GM12878 (cell line): ENCODE measurements around the gene RGS1. TPM values are rescaled to one million over a fixed set of nuclear protein-coding genes. Genes with fewer than 3 reads are reported as not detected.
A peak's percentile ranks its signal among the peaks of the same experiment; 100 is the strongest.

ENCODE experiments used
- ATAC-seq: fragments of 200-7000 bp; cut with Tn5 transposase; 3 replicates; pipeline ENCODE4 v1.9.1; 2020; ENCODE audit warnings: mild to moderate bottlenecking, moderate library complexity
- BruUV-seq: library from RNA; stranded (reverse); fragments of 400-500 nt; replicated peaks from 2 replicates; lab custom pipeline; 2021; lab: Mats Ljungman, UMichigan
- CTCF ChIA-PET: fragments of 300-600 bp; sonication (Branson Sonifier 250); formaldehyde crosslinking; extraction: SDS; loops from one replicate; lab custom pipeline; 2021; ENCODE audit warnings: inconsistent platforms; lab: Yijun Ruan, JAX
- POLR2A ChIA-PET: fragments of 350-600 bp; formaldehyde crosslinking; extraction: SDS; loops from one replicate; lab custom pipeline; 2021; ENCODE audit warnings: inconsistent platforms; lab: Charles Lee
- RAD21 ChIA-PET: fragments of 300-600 bp; sonication (Branson Sonifier 250); formaldehyde crosslinking; loops from one replicate; lab custom pipeline; 2023; ENCODE audit warnings: antibody characterized with exemption; ENCODE audit not compliant: unreplicated experiment; lab: Charles Lee
- SMC1A ChIA-PET: fragments of 300-600 bp; sonication (Branson Sonifier 250); formaldehyde crosslinking; loops from one replicate; lab custom pipeline; 2023; ENCODE audit not compliant: unreplicated experiment, uncharacterized antibody; lab: Charles Lee
- DNase-seq: peaks from one replicate; pipeline ENCODE4 v3.0.0-alpha.2; 2011; ENCODE audit warnings: low read depth, low spot score
- FAIRE-seq: peaks from 3 replicates; lab custom pipeline; 2011; peaks lifted over from hg19 to GRCh38; lab: Jason Lieb, UNC
- H2AFZ ChIP-seq: 2 replicates; pipeline ENCODE4 v1.6.0; 2011; ENCODE audit warnings: low read depth, low read length, control low read depth; ENCODE audit not compliant: control insufficient read depth
- H3K27ac ChIP-seq: 2 replicates; pipeline ENCODE4 v1.5.1; 2011; ENCODE audit warnings: control low read depth; ENCODE audit not compliant: control insufficient read depth, insufficient read depth
- H3K27me3 ChIP-seq, 2 experiments: replicated peaks in 1 of 2; 2 replicates each; pipeline versions ENCODE4 v1.6.0 to v1.6.1; 2011; ENCODE audit warnings: low read length in 1 of 2; ENCODE audit not compliant: control insufficient read depth in 2 of 2, insufficient read depth in 2 of 2
- H3K36me3 ChIP-seq, 2 experiments: 2 replicates each; pipeline ENCODE4 v1.5.1; 2011; ENCODE audit warnings: low read length in 1 of 2; ENCODE audit not compliant: control insufficient read depth in 2 of 2, insufficient read depth in 2 of 2
- H3K4me1 ChIP-seq: 2 replicates; pipeline ENCODE4 v1.6.1; 2011; ENCODE audit warnings: mild to moderate bottlenecking, low read length, moderate library complexity, mixed read lengths; ENCODE audit not compliant: control insufficient read depth, insufficient read depth
- H3K4me2 ChIP-seq: 2 replicates; pipeline ENCODE4 v1.6.0; 2011; ENCODE audit warnings: control low read depth; ENCODE audit not compliant: control insufficient read depth, insufficient read depth
- H3K4me3 ChIP-seq: fragments of 200-600 bp; sonication (generic); 2 replicates; pipeline ENCODE4 v1.5.1; 2016
- H3K79me2 ChIP-seq: 2 replicates; pipeline ENCODE4 v1.6.0; 2011; ENCODE audit warnings: low read length; ENCODE audit not compliant: control insufficient read depth, insufficient read depth
- H3K9ac ChIP-seq: 2 replicates; pipeline ENCODE4 v1.8.0; 2011; ENCODE audit warnings: low read length, control low read depth, mixed read lengths; ENCODE audit not compliant: control insufficient read depth, insufficient read depth
- H3K9me3 ChIP-seq: replicated peaks from 3 replicates; pipeline ENCODE4 v1.5.1; 2011; ENCODE audit warnings: mild to moderate bottlenecking, low read length; ENCODE audit not compliant: control insufficient read depth, insufficient read depth
- H4K20me1 ChIP-seq: 2 replicates; pipeline ENCODE4 v1.6.0; 2011; ENCODE audit not compliant: control insufficient read depth, insufficient read depth
- EP300 ChIP-seq, 2 experiments: fragments of 150-350 bp in 1 of 2; IDR thresholded peaks; 2 replicates each; pipeline ENCODE4 v1.6.1; 2011 to 2012; ENCODE audit warnings: low read depth in 2 of 2, low read length in 2 of 2, borderline replicate concordance in 1 of 2, improper control_type of control experiment in 1 of 2, inconsistent platforms in 1 of 2; ENCODE audit not compliant: control insufficient read depth in 1 of 2
- TCF7 ChIP-seq: IDR thresholded peaks from 2 replicates; pipeline ENCODE4 v1.6.1; 2014; ENCODE audit warnings: antibody characterized with exemption, borderline replicate concordance
- WGBS: methylation state at CpG from one replicate; pipeline ENCODE4 v1.1.6; 2016; ENCODE audit warnings: low lambda C conversion rate; ENCODE audit not compliant: insufficient replicate concordance, insufficient coverage; ENCODE audit errors: missing lambda C conversion rate; 5-methylcytosine and 5-hydroxymethylcytosine counted together
- in situ Hi-C: fragments of 300-500 bp; cut with MboI; formaldehyde crosslinking; loops from 9 replicates; pipeline ENCODE4 v1.14.3; 2018; ENCODE audit warnings: mixed read lengths
- intact Hi-C: fragments of 100-400 bp; cut with micrococcal nuclease; formaldehyde crosslinking; loops from one replicate; pipeline ENCODE4 v1.14.2; 2022; ENCODE audit not compliant: unreplicated experiment
- polyA plus RNA-seq, 11 experiments: library from polyadenylated mRNA; depleted of rRNA in 4 of 11; unstranded in 6 of 11; stranded (reverse) in 5 of 11; fragments of >200 nt; fragmentation: Nextera tagmentation in 4 of 11; fragmentation: Illumina TruSeq in 1 of 11; extraction: Ambion mirVana in 4 of 11; extraction: Trizol in 1 of 11; gene quantifications; 1 replicate in 1 of 11; 2 replicates in 10 of 11; pipeline versions ENCODE4 v1.2.1 to v1.2.3, GENCODE V29; 2011 to 2016; ENCODE audit warnings: inconsistent platforms in 2 of 11, missing spikeins in 2 of 11, low read depth in 1 of 11
- total RNA-seq, 4 experiments: library from RNA; depleted of rRNA in 3 of 4; stranded (reverse); fragments of >200 nt in 3 of 4; fragmentation: Illumina TruSeq in 1 of 4; extraction: Trizol in 1 of 4; gene quantifications; 2 replicates each; pipeline versions ENCODE4 v1.2.1 to v1.2.3, GENCODE V29; 2013 to 2021
- TF ChIP-seq, protein P1 (sequence below): fragments of 450-650 bp; IDR thresholded peaks from 2 replicates; pipeline ENCODE4 v1.6.1; 2016; ENCODE audit warnings: mild to moderate bottlenecking

RGS1 gene
- total and polyA plus RNA-seq, 10 of the 15 experiments (the other 5 are each of a cell fraction or from before 2014, with no cell fraction given) = 20.7 to 882 (median 45.9) TPM

DNA sequence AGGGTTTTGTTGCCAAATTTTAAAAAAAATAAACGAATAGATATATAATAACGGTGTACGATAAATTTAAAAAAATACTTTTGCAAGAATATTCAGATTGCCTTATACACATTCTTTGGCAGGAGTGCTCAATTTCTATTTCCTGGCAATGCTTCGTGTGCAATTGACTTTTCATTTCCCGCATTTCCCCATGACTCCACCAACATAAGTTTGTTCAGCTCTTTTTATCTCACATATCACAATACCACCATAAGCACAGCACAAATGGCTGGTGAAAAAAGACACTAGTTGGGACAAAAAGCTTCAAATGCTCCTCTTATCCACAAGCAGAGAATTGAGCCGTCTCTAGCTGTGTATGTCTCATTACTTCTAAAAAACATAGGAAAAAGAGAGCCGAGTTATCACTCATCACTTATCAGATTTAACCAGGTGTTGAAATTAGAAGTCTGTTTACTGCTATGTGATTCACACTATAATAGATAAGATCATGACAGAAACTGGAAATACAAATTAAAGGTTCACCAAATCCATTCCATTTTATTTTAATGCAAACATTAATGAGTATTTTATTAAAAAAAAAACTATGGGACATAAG lies 28.9 kb upstream of the RGS1 start:
- RAD21 ChIA-PET = interaction anchor here (0.9 to 9.4 kb wide), 15 partner anchors 8 to 64 kb away, joined by 3 to 288 read pairs (median 12); no protein-coding TSS in a partner anchor
- FAIRE-seq (no peak), DNase-seq (no peak), ATAC-seq (no peak)
- Histone ChIP-seq H2AFZ (no peak overlapping the region; the same call in 1 of the 2 replicates), H3K9me3 (no peaks in the 10 kb centered on the region), H3K79me2 (no peaks in the 10 kb centered on the region; the same call in 1 of the 2 replicates), H3K9ac (no peak overlapping the region), H4K20me1 (no peaks in the 10 kb centered on the region), H3K4me2 (no peak overlapping the region), H3K27me3 (no peaks in the 10 kb centered on the region), H3K4me3 (no peak overlapping the region), H3K27ac (peak overlapping the region; percentile 84), H3K36me3 (no peaks in the 10 kb centered on the region), H3K4me1 (peaks cover 53% of the 10 kb centered on the region)
- POLR2A ChIA-PET = interaction anchor here (0.6 to 9.7 kb wide), 13 partner anchors 7 to 64 kb away, joined by 3 to 170 read pairs (median 4); partner anchors contain the start of gene RGS1
- SMC1A ChIA-PET = interaction anchor here (0.6 to 9.4 kb wide), 17 partner anchors 7 to 69 kb away, joined by 3 to 268 read pairs (median 21); partner anchors contain the start of gene RGS1
- no TSS peak for BruUV-seq
- TF ChIP-seq, protein P1, sequence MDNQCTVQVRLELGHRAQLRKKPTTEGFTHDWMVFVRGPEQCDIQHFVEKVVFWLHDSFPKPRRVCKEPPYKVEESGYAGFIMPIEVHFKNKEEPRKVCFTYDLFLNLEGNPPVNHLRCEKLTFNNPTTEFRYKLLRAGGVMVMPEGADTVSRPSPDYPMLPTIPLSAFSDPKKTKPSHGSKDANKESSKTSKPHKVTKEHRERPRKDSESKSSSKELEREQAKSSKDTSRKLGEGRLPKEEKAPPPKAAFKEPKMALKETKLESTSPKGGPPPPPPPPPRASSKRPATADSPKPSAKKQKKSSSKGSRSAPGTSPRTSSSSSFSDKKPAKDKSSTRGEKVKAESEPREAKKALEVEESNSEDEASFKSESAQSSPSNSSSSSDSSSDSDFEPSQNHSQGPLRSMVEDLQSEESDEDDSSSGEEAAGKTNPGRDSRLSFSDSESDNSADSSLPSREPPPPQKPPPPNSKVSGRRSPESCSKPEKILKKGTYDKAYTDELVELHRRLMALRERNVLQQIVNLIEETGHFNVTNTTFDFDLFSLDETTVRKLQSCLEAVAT = peak; percentile 50; the same call in 1 of the 2 replicates
- TF ChIP-seq TCF7 (no peak), EP300 (IDR thresholded peaks at IDR 0.05; ENCODE audit: borderline replicate concordance in 1 of 2, control insufficient read depth in 1 of 2, low read depth in 2 of 2, low read length in 2 of 2) (peak in 1 of 2 experiments; percentile 42; a peak in 1 of 4 replicates)
- in situ Hi-C loops (no loop called here), intact Hi-C loops (no loop called here)
- WGBS = 81% methylated on average over 7 of the region's 7 CpGs
- CTCF ChIA-PET = interaction anchor here (1.0 to 3.3 kb wide), 10 partner anchors 11 to 64 kb away, joined by 3 to 24 read pairs (median 8); no protein-coding TSS in a partner anchor
